ENCODE results near the gene NEUROD1.

Gene NEUROD1

DNA sequence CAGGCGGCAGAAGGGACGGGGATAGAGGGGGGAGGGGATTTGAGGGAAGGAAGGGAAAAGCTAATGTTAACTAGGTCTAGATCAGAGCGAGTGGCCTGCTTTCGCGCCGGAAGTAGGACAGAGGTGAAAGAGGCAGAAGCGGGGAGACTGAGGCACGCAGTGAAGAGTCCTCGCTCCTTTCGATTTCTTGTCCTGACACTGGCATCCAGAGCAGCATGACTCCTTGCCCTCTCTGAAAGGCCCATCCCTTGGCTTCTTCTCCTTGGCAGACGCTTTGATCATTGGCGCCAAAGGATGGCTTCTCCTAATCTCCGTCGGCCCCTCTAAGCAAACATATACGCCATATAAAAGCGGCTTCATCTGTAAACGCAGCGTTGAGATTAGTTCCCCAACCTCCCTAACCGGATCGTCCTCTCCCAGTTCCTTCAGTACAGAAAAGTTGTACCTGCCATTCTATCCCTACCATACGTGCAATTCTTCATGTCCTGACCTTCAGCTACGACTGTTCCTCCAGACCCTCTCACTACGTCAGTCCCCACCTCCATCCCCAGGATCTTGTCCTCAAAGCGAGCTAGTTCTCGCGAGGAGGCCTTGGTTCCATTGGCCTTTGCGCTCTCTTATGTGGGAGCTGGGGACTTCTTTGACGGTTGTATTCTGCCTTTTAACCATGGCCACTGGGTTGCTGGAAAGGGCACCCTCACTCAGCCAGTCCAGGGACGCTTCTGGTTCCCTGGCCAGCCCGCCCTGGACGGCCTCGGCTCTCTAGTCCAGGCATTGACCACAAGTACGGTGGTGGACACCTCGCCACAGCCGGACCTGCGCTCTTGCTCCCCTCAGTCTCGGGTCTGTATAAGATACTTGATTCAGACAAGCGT is 857 bp upstream of the NEUROD1 start:
- no peak for DNase-seq (ENCODE audit: low read depth in 3 of 3)

DNA sequence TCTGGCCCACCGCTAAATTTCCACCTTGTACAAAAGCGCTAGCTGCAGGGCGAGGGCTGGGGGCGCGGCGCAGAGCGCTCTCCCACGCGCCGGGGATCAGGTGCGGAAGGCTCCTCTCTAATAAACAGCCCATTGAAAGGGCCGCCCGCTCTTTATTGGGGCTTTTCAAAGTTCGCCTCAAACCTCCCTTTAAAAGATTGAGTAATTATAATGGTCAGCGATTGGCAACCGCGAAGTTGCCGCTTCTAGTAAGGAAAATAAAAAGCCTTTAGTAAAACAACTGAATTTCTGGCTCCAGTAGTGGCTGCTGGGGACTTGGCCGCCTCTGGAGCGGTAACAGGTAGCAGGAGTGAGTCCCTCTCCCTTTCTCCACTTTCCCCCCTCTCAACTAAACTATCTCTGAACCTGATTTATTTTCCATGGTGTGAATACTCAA is 755 bp downstream of the NEUROD1 start:
- DNase-seq (ENCODE audit: low read depth in 3 of 3) = no peak

DNA sequence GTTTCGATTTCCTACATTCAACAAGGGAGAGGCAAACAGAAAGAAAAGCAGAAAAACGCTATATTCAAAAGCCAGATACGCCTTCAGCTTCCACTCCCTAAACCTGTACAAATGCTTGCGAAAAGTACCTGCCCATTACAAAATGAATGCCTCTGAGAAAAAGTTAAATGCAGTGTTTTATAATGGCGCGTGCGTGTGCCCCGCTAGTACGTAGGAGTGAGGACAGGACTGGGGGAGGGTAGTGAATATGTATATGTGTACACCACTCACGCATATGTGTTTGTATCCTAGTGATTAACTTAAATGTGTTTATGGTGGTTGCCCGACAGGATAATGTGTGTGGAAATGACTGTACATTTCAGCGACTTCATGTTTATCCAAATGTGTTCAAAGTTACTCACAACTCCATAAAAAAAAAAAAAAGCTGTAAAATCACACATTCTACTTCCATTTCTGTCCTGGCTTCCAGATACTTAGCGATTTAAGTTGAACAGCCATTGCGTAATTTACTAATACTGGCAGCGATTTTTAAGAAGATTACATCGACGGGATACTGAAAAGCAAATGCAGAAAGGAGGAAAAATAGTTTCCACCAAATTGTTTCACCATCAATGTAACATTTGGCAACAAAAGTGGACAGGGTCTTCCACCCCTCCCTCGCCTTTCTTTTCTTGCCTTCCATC is 1.3 kb downstream of the NEUROD1 start:
- no peak for DNase-seq (ENCODE audit: low read depth in 3 of 3)

DNA sequence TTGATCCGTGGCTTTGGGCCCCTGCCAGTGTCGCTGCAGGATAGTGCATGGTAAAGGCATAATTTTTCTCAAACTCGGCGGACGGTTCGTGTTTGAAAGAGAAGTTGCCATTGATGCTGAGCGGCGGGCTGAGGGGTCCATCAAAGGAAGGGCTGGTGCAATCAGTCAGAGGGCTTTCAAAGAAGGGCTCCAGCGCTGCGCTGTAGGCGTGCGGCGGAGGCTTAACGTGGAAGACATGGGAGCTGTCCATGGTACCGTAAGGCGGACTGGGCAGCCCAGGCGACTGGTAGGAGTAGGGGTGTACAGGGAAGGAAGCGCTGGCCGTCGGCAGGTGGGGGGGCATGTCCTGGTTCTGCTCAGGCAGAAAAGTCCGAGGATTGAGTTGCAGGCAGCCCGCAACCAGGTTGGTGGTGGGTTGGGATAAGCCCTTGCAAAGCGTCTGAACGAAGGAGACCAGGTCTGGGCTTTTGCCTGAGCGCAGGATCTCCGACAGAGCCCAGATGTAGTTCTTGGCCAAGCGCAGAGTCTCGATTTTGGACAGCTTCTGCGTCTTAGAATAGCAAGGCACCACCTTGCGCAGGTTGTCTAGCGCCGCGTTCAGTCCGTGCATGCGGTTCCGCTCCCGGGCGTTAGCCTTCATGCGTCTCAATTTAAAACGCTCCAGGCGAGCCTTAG is 2.3 kb downstream of the NEUROD1 start:
- peak in 1 of 3 donors; percentile 62 for DNase-seq (ENCODE audit: low read depth in 3 of 3)

DNA sequence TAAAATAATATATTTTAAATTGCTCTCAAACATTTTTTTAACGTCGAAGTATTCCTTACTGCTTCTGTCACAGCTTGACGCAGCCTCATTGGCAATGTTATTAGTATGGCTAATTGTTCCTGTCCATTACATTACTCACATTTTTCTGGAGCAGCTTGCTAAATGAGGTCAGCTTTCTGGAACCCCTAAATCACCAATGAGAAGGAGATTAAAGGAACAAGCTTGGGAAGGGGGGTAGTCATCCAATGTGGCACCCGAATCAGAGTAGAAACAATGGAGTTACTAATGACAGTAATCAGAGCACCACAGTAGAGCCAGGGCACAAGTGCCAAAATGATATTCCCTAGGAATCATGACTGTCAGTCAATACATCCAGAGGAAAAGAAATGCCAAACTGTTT is 5.1 kb downstream of the NEUROD1 start:
- no peak for DNase-seq (ENCODE audit: low read depth in 3 of 3)

DNA sequence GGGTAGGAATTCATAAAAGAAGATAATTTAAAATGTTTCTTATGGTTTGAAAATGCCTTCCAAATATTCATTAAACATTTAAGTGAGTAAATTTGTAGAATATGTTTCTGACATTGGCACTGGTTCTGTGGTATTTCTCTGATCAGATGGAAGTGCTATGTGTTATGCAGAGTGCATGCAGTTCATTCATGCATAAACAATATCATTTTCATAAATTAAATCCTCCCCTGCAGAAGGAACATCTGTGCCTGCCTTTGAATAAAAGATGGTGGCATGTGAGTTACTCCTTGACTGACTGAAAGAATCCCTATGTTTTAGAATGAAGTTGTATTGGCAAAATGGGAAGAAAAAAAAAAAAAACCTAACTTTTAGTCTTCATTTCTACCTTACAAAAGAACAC is 5.9 kb downstream of the NEUROD1 start:
- DNase-seq (ENCODE audit: low read depth in 3 of 3) = no peak

DNA sequence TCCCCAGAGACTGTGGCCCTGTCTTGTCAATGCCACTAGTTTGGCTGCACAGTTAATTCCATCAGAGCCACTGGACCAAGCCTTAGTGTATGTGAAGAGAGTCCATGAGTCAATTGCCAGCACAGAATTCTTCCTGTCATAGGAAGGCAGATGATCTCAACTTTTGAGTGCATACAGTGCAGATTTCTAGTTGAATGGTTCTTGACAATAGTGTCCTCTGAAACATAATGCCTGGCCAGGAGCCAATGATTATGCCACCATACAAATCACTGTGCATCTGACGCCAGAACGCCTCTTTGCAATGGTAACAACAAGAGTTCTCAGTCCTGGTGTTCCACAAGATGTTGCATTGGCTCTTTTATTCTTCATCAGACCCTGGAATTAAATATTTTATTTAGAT is 7.1 kb downstream of the NEUROD1 start:
- no peak for DNase-seq (ENCODE audit: low read depth in 3 of 3)

DNA sequence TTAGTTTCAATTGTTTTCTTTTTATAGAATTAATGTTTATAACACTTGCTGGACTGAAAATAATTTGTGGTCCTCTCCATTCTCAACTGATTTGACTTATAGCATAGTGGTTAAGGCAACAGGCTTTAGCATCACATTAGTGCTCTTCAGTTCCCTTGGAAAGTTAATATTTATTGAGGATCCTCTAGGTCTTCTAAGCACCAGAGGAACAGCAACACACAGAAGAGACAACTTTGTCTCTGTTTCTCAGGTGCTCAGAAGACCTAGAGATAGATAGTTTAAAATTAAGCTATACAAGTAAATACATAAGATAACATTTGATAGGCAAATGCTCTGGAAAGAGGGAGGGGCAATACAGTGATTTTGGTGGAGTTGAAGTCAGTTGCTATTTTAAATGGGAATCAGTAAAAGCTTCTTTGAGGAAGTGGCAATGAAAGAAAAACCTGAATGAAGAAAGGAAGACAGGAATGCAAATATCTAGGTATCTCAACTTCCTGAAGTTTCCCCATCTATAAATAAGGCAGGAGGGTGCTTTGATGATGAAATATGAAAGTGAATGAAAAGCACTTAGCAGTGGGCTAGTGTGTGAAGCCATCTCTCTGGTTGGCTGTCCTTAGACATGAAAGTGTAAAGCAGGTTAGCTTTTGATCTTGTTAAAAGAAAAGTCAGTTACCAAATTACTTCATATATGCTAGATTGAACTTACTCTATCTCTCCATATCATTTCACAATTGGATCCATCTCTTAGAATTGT is 7.9 kb downstream of the NEUROD1 start:
- DNase-seq (ENCODE audit: low read depth in 3 of 3) = no peak

DNA sequence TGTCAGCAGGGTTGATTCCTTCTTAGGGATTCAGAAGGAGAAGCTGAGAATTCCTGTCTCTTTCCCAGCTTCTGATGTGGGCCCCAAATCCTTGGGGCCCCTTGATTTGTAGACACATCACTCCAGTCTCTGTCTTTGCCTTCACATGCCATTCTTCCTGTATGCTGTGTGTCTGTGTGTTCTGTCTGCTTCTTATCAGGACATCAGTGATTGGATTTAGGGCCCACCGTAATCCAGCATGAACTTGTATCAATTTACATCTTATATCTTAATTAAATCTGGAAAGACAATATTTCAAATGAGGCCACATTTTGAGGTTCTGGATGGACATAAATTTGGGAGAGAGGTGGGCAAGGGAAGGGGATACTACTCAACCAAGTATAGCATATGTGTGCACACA is 9.7 kb downstream of the NEUROD1 start:
- DNase-seq (ENCODE audit: low read depth in 3 of 3) = no peak

DNA sequence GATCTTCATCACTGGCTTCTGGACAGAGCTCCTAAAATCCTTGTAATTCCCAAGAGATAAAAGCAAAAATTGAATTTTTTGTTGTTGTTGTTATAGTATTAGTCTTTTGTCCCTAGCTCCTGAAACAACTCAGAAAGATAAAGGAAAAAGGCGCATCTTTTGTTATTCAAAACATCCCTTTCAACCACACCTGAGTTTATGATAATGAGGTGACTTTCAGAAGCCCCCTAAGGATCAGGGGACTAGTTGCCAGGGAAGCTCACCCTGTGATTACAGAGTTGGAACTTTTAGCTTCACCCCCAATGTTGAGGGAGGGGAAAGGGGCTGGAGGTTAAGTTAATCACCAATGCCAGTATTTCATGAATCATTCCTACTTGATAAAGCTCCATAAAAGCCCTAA is 13.1 kb downstream of the NEUROD1 start:
- DNase-seq (ENCODE audit: low read depth in 3 of 3) = no peak

DNA sequence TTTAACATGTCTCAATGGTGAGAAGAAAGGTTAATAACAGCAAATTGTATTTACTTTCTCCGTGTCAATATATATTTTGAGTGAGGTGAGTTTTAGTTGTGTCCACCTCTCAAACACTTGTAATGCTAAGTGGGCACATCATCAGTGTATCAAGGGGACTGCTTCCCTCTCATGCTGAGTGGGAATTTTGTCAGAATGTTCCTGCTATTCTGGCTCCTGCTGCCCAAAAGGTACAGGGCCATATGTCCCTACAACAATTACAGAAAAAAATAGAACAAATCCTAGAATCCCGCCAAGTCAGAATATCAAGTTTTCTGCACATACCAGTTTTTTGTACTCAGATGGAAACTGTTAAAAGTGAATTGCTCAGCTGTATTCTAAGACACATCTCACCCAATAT is 18.0 kb downstream of the NEUROD1 start:
- DNase-seq (ENCODE audit: low read depth in 3 of 3) = no peak

DNA sequence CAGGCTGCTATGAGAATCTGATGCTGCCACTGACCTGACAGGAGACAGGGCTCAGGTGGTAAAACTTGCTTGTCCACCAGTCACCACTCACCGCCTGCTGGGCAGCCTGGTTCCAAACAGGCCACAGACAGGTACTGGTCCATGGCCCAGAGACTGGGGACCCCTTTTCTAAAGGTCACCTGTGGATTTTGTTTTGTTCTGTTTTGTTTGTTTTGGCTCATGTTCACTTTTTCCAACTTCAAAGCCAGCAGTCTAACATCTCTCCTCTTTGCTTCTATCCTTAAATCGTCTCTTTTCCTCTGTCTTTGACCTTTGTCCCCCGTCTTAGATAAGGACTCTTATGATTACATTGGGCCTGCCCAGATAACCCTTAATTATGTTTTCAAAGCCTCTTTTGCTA is 20.1 kb downstream of the NEUROD1 start:
- DNase-seq (ENCODE audit: low read depth in 3 of 3) = no peak

DNA sequence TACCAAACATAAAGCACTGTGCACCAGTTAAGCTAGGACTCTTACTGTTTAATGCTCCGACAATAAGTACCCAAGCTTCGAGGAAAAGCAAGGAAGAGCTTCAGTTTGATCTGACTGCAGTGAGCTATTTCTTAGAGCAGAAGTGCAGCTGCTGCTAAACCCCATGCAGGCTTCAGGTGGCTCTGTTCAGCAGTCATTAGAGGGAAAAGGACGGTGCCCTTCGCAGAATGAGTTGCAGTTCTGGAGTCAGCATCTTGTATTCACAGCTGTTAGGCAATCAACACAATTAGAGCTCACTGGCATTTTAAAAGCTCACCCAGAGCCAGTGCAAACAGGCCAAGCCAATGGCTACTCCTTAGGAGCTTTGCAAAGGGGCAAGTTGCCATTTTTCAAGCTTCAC is 21.9 kb downstream of the NEUROD1 start:
- no peak for DNase-seq (ENCODE audit: low read depth in 3 of 3)

DNA sequence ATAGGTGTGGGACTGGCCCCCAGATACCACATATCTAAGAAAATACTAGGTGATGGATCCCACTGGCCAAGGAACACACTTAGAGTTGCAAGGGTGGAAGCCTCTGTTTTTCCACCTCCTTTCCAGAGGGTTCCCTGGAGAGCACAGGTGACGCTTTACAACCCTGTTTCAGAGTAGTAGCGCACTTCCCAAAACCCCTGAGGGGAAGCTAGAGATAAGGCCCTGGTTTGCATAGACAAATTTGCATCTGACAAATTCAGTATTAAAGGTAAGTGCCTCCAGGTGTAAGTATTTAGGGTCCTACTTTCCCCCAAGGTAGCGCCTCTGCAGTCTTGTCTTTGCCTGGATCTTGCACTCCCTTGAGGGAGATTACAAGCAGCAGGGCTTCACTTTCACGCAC is 22.9 kb downstream of the NEUROD1 start:
- DNase-seq (ENCODE audit: low read depth in 3 of 3) = no peak

DNA sequence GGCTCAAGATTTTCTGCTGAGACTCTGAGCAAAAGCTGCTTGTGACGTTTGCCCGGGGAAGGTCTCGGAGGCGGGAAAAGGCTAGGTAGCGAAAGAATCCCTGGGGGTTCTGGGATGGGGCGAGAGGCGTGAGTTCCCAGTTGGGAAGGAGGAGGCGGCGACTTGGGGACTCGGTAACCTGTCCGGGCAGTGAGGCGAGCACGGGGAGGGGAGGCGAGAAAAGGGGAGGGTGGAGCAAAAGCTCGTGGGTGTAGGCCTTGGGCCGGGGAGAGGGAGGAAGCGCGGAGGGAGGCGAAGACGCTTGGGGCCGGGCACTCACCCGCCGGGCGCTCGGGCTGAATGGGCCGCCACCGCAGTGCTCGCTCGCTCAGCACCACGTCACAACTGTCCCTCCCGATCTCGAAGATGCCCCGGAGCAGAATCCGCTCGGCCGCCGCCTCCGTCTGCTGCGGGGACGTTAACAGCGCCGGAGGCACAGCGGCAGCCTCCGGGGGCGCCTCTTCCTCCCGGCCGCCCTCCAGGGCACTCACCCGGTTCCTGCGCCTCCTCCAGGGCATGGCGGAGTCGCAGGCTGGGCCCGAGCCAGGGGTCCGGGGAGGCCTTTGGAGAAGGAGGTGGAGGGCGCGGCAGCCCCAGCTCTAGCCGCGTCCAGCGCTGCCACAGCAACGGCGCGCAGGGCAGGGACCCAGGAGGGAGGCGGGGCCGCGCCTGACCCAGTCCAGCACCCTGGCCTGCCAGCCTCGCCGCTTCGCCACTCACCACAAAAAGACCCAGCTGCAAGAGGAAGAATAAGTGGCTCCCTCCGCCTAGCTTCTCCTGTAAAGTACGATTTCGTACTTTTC is 23.6 kb downstream of the NEUROD1 start, which contains the start of gene CERKL:
CERKL (minus strand) TSS at position 656 of the 842 bp plus-strand sequence; CDS start at position 557, 99 bp downstream.
- DNase-seq (ENCODE audit: low read depth in 3 of 3) = no peak

DNA sequence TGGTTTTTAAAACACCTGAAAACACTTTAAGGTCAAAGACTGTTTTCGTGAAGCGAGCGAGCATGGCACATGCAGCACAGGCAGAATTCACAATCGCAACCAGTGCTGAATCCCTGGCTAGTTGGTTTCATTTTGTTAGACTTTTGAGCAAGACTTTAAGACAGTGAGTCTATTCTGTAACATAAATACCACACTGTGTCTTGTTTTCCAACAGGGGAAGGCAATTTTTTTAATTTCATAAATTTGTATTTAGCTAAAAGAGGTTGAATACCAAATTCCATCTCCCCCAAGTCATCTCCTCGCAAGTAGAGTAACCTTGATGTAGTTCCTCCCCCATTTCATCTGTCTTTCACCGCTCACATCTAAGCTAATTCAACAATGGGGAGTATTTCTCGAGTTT is 24.8 kb downstream of the NEUROD1 start:
- DNase-seq (ENCODE audit: low read depth in 3 of 3) = no peak

DNA sequence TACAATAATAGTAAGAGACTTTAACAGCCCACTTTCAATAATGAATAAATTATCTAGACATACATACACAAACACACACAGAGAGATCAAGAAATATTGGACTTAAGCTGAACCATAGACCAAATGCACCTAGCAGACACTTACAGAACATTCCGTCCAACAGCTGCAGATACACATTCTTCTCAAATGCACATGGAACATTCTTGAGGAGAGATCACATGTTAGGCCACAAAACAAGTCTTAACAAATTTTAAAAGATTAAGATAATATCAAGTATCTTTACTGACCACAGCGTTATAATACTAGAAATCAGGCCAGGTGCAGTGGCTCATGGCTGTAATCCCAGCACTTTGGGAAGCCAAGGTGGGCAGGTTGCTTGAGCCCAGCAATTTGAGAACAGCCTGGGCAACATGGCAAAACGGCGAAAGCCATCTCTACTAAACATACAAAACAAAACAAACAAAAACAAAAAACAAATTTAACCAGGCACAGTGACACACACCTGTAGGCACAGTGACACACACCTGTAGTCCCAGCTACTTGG is 30.8 kb downstream of the NEUROD1 start:
- no peak for DNase-seq (ENCODE audit: low read depth in 3 of 3)

DNA sequence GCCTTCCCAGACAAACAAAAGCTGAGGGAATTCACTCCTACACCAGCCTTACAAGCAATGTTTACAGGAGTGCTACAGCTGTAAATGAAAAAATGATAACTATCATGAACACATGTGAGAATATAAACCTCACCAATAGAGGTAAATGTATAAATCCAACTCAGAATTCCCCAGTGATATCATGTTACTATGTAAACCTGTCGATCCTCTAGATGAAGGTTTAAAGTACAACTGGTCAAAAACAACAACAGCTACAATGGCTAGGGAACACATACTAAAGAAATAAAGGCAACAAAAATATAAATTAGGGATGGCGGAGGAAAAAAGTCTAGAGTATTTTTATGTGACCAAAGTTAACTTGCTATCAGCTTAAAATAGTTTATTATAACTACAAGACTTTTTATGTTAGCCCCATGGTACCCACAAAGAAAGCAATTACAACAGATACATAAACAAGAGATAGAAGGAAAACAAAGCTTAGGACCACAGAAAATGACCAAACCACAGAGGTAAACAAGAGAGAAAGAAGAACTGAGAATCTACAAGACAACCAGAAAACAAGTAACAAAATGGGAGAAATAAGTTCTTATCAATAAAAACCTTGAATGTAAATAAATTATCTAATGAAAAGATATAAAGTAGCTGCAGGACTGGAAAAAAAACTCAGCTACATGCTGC is 31.7 kb downstream of the NEUROD1 start:
- no peak for DNase-seq (ENCODE audit: low read depth in 3 of 3)

DNA sequence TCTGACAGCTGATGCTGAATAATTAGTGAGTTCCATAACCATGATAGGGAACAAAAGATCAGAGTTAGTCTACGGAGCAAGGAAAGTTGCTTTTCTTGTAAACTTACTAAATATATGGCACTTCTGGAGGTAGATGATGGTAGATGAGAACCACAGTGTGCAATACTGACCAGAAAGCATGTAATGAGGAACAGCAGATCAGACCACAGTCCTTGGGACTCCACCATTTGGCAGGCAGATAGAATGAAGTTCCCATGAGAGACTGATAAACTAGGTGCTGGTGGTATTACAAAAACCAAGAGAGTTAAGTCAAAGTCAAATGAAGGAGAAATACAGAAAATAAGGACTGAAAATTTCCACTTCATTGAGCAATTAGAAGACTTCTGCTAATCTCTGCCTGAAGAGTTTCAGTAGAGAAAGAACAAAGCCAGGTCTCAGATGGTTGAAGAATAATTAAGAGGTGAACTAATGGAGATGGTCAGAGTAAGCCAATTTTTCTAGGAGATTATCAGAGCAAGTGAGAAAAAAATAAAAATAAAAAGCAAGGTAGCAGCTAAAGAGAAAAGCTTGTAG is 33.8 kb downstream of the NEUROD1 start:
- DNase-seq (ENCODE audit: low read depth in 3 of 3) = no peak

DNA sequence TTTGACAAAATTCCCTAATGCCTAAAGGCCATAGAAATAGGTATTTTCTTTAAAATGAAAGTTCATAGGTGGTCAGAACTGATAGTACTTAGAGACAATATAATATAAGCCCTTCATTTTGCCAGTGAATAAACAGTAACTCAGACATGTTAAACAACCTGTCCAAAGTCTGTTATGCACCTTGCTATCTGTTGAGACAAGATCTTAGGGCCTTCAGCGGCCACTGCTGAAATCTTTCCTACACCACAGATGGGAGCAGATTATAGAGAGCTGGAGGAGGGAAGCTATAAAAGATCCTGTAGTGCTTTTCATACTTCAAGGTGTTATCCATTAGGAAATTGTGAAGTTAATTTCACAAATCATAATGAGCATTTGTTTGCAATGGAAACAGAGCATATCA is 37.2 kb downstream of the NEUROD1 start:
- DNase-seq (ENCODE audit: low read depth in 3 of 3) = no peak
